Neural progenitor cell (in vitro differentiated cells): ENCODE measurements around the gene PSMD2.

Experiments used
- EZH2phosphoT487 ChIP-seq: fragments of 200-600 bp; sonication (generic); IDR thresholded peaks from 2 replicates; pipeline ENCODE4 v1.6.1; 2017; ENCODE audit warnings: antibody characterized with exemption
- TF ChIP-seq, protein P1 (sequence below): fragments of 200-600 bp; sonication (generic); IDR thresholded peaks from 2 replicates; pipeline ENCODE4 v1.5.1; 2017; ENCODE audit warnings: antibody characterized with exemption, mild to moderate bottlenecking

DNA sequence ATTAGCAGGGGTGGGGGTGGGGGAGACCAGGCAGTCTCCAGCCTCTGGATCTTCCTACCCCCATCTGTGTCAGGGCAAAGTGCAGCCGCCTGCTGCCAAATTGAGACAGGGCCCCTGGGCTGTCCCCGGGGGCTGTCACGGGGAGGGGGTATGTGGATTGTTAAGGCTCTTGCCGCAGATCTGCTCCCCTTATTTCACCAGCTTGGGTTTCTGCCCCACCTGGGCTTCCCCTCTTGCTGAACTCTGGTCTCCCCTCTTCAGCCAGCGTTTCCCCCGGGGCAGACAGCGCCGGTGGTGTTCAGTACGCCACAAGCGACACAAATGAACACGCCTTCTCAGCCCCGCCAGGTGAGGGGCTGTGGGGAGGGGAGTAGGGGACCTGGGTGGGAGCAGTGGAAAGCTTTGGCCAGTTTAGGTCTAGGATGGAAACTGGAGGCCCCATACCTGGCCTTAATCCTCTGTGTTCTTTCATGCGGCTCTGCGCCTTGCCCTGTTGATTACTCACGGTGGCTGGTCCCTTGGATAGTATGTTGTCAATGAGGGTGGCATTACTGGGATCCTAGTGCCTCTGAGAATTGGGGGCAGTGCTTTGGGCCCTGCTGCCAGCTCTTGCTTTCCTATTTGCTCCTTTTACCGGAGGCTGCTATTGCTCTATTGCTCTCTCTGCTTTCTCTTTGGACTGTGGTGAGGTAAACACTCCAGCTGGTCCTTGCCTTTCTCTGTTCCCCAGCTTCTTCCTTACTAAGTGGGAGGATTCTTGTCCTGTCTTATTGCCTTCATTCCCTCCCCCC lies 17.0 kb downstream of the PSMD2 start:
- no peak for TF ChIP-seq EZH2phosphoT487
- TF ChIP-seq, protein P1, sequence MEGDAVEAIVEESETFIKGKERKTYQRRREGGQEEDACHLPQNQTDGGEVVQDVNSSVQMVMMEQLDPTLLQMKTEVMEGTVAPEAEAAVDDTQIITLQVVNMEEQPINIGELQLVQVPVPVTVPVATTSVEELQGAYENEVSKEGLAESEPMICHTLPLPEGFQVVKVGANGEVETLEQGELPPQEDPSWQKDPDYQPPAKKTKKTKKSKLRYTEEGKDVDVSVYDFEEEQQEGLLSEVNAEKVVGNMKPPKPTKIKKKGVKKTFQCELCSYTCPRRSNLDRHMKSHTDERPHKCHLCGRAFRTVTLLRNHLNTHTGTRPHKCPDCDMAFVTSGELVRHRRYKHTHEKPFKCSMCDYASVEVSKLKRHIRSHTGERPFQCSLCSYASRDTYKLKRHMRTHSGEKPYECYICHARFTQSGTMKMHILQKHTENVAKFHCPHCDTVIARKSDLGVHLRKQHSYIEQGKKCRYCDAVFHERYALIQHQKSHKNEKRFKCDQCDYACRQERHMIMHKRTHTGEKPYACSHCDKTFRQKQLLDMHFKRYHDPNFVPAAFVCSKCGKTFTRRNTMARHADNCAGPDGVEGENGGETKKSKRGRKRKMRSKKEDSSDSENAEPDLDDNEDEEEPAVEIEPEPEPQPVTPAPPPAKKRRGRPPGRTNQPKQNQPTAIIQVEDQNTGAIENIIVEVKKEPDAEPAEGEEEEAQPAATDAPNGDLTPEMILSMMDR = no peak
